Ovary (tissue), 9 donors: ENCODE data around the gene LHFPL6. TPM values are rescaled to one million over a fixed set of nuclear protein-coding genes. Genes with fewer than 3 reads are reported as not detected.

Source experiments
- DNase-seq, 5 donors: peaks; one replicate each; pipeline ENCODE4 v3.0.0-alpha.2; 2019 to 2020
- H3K27ac ChIP-seq, 2 donors: fragments of 200-600 bp; one replicate each; pipeline versions ENCODE4 v1.5.1 to v1.8.0; 2019 to 2022
- H3K27me3 ChIP-seq: fragments of 200-600 bp; one replicate; pipeline ENCODE4 v1.8.0; 2022
- H3K36me3 ChIP-seq: fragments of 200-600 bp; sonication (generic); one replicate; pipeline ENCODE4 v1.5.1; 2019
- H3K4me1 ChIP-seq: one replicate; pipeline ENCODE4 v1.8.1; 2013; ENCODE audit warnings: mild to moderate bottlenecking, moderate library complexity; ENCODE audit not compliant: insufficient read depth
- H3K4me3 ChIP-seq: fragments of 200-600 bp; sonication (generic); one replicate; pipeline ENCODE4 v1.5.1; 2017
- H3K9me3 ChIP-seq, 2 donors: fragments of 200-600 bp in 1 of 2; sonication (generic) in 1 of 2; one replicate each; pipeline versions ENCODE4 v1.5.1 to v1.8.1; 2013 to 2019; ENCODE audit warnings: mild to moderate bottlenecking in 1 of 2, moderate library complexity in 1 of 2
- EP300 ChIP-seq: sonication (generic); formaldehyde crosslinking; IDR thresholded peaks from one replicate; pipeline ENCODE4 v1.6.1; 2017; ENCODE audit warnings: antibody characterized with exemption
- POLR2A ChIP-seq: fragments of 450-650 bp; IDR thresholded peaks from one replicate; pipeline ENCODE4 v1.6.1; 2017; ENCODE audit warnings: antibody characterized with exemption, mild to moderate bottlenecking, moderate library complexity
- WGBS, 3 donors: extraction: QIAGEN DNeasy Blood & Tissue Kit in 1 of 3; methylation state at CpG; one replicate each; pipeline versions ENCODE4 v1.1.5 to v1.1.7; 2013 to 2017; 5-methylcytosine and 5-hydroxymethylcytosine counted together
- intact Hi-C, 4 donors: fragments of 100-400 bp; cut with DNase I; formaldehyde crosslinking; loops; one replicate each; pipeline versions ENCODE4 v1.11.0 to v1.15.1; 2022 to 2023
- polyA plus RNA-seq, 2 donors: library from polyadenylated mRNA; stranded (reverse); fragments of 200-250 nt in 1 of 2; fragments of 350-450 nt in 1 of 2; fragmentation: Illumina TruSeq in 1 of 2; extraction: RNeasy Lipid Tissue Mini Kit (QIAGEN cat#74804) in 1 of 2; gene quantifications; one replicate each; pipeline ENCODE4 v1.2.3, GENCODE V29; 2013 to 2014
- total RNA-seq, 7 donors: library from RNA; depleted of rRNA in 2 of 7; stranded (reverse); fragments of >200 nt in 2 of 7; fragmentation: NEBNext Ultra II Directional in 3 of 7; extraction: Animal tissue kit (Norgen Biotek cat#: 25700) in 3 of 7; gene quantifications; one replicate each; pipeline versions ENCODE4 v1.1.0 to v1.2.4, GENCODE V29; 2016 to 2023
- TF ChIP-seq, protein P1 (sequence below), 3 donors: fragments of 450-650 bp in 2 of 3; fragments of 200-600 bp in 1 of 3; IDR thresholded peaks; one replicate each; pipeline versions ENCODE4 v1.5.1 to v1.8.0; 2016 to 2022; ENCODE audit warnings: antibody characterized with exemption in 3 of 3, mild to moderate bottlenecking in 1 of 3
- donor health status: DM: no; HTN: no; CAD: no; lungs with moderate emphysema.
- donor health status: DM: no; HTN: no; CAD: no.
- donor health status: Bipolar disorder and iron deficiency.
- donor health status: DM: yes; HTN: yes; CAD: no.
- donor health status: DM: no; HTN: no; CAD: no.
- donor health status: DM: yes; HTN: yes; CAD: no.

Gene LHFPL6
- total and polyA plus RNA-seq, 9 donors: 19.7 to 136 (median 42.4) TPM

GRCh38 chr13:39490136-39490535 is 112.9 kb downstream of the LHFPL6 start:
- intact Hi-C loops: no loop called here
- DNase-seq: no peak
- Histone ChIP-seq H3K4me3 (no peak overlapping the region), H3K4me1 (peaks cover 8% of the 10 kb centered on the region), H3K27me3 (no peaks in the 10 kb centered on the region), H3K9me3 (no peaks in the 10 kb centered on the region), H3K27ac (no peak overlapping the region), H3K36me3 (no peaks in the 10 kb centered on the region)
- WGBS, 3 donors: 28 to 43% (median 32%) methylated on average over 6 of the region's 6 CpGs
- no peak for TF ChIP-seq EP300
- TF ChIP-seq, protein P1, sequence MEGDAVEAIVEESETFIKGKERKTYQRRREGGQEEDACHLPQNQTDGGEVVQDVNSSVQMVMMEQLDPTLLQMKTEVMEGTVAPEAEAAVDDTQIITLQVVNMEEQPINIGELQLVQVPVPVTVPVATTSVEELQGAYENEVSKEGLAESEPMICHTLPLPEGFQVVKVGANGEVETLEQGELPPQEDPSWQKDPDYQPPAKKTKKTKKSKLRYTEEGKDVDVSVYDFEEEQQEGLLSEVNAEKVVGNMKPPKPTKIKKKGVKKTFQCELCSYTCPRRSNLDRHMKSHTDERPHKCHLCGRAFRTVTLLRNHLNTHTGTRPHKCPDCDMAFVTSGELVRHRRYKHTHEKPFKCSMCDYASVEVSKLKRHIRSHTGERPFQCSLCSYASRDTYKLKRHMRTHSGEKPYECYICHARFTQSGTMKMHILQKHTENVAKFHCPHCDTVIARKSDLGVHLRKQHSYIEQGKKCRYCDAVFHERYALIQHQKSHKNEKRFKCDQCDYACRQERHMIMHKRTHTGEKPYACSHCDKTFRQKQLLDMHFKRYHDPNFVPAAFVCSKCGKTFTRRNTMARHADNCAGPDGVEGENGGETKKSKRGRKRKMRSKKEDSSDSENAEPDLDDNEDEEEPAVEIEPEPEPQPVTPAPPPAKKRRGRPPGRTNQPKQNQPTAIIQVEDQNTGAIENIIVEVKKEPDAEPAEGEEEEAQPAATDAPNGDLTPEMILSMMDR (IDR thresholded peaks at IDR 0.05): no peak
- TF ChIP-seq POLR2A: no peak

- Histone ChIP-seq H3K36me3 (no peaks in the 10 kb centered on the region), H3K27me3 (no peaks in the 10 kb centered on the region), H3K4me3 (no peak overlapping the region), H3K27ac (no peak overlapping the region), H3K4me1 (peaks cover 4% of the 10 kb centered on the region), H3K9me3 (no peaks in the 10 kb centered on the region)
- no peak for DNase-seq
- TF ChIP-seq EP300 (no peak), POLR2A (no peak)
- TF ChIP-seq, protein P1 (IDR thresholded peaks at IDR 0.05): no peak
- intact Hi-C loops: no loop called here
Observed at GRCh38 chr13:39486758-39487157, 116.2 kb downstream of the LHFPL6 start.

GRCh38 chr13:39485314-39485700 is 117.7 kb downstream of the LHFPL6 start:
- Histone ChIP-seq H3K9me3 (no peaks in the 10 kb centered on the region), H3K4me3 (no peak overlapping the region), H3K4me1 (peaks cover 5% of the 10 kb centered on the region), H3K36me3 (no peaks in the 10 kb centered on the region), H3K27ac (no peak overlapping the region), H3K27me3 (no peaks in the 10 kb centered on the region)
- DNase-seq: no peak
- TF ChIP-seq, protein P1 (IDR thresholded peaks at IDR 0.05): no peak
- TF ChIP-seq EP300 (no peak), POLR2A (no peak)
- intact Hi-C loops: no loop called here

GRCh38 chr13:39484506-39485313 is 118.3 kb downstream of the LHFPL6 start:
- Histone ChIP-seq H3K36me3 (no peaks in the 10 kb centered on the region), H3K4me3 (no peak overlapping the region), H3K27ac (no peak overlapping the region), H3K4me1 (peaks cover 4% of the 10 kb centered on the region), H3K9me3 (no peaks in the 10 kb centered on the region), H3K27me3 (no peaks in the 10 kb centered on the region)
- TF ChIP-seq POLR2A (no peak), EP300 (no peak)
- TF ChIP-seq, protein P1 (IDR thresholded peaks at IDR 0.05): no peak
- WGBS, 3 donors: 82 to 86% (median 86%) methylated on average over 4 of the region's 4 CpGs
- no peak for DNase-seq
- intact Hi-C loops: no loop called here
